Heart left ventricle (tissue), 16 donors: ENCODE data around the gene APLP2. TPM values are rescaled to one million over a fixed set of nuclear protein-coding genes. Genes with fewer than 3 reads are reported as not detected.

Experiments
- ATAC-seq, 4 donors: fragments of 200-7000 bp; cut with Tn5 transposase; one replicate each; pipeline ENCODE4 v1.9.1; 2020 to 2022; ENCODE audit warnings: moderate library complexity in 4 of 4, mild to moderate bottlenecking in 3 of 4, moderate number of reproducible peaks in 1 of 4
- DNase-seq, 5 donors: peaks; one replicate each; pipeline ENCODE4 v3.0.0-alpha.2; 2020
- H3K27ac ChIP-seq, 12 donors: fragments of 200-600 bp; sonication (generic) in 4 of 12; one replicate each; pipeline versions ENCODE4 v1.5.0 to v1.8.0; 2016 to 2022; ENCODE audit warnings: mild to moderate bottlenecking in 2 of 12
- H3K27me3 ChIP-seq, 9 donors: fragments of 200-600 bp; sonication (generic) in 2 of 9; one replicate each; pipeline versions ENCODE4 v1.5.1 to v1.8.0; 2016 to 2022; ENCODE audit warnings: mild to moderate bottlenecking in 3 of 9
- H3K36me3 ChIP-seq, 9 donors: fragments of 200-600 bp; sonication (generic) in 2 of 9; one replicate each; pipeline versions ENCODE4 v1.5.0 to v1.8.0; 2018 to 2022; ENCODE audit warnings: mild to moderate bottlenecking in 2 of 9
- H3K4me1 ChIP-seq, 12 donors: fragments of 200-600 bp; sonication (generic) in 4 of 12; one replicate each; pipeline versions ENCODE4 v1.5.0 to v1.8.0; 2016 to 2022; ENCODE audit warnings: mild to moderate bottlenecking in 3 of 12
- H3K4me3 ChIP-seq, 12 donors: fragments of 200-600 bp; sonication (generic) in 4 of 12; one replicate each; pipeline versions ENCODE4 v1.5.0 to v1.8.0; 2017 to 2022; ENCODE audit warnings: mild to moderate bottlenecking in 9 of 12, moderate library complexity in 4 of 12
- H3K9me3 ChIP-seq, 12 donors: fragments of 200-600 bp; sonication (generic) in 4 of 12; one replicate each; pipeline versions ENCODE4 v1.5.0 to v1.8.0; 2016 to 2022; ENCODE audit warnings: mild to moderate bottlenecking in 1 of 12
- CTCF ChIP-seq, 12 donors: fragments of 200-600 bp; sonication (generic) in 4 of 12; IDR thresholded peaks; one replicate each; pipeline versions ENCODE4 v1.5.0 to v1.8.0; 2018 to 2022; ENCODE audit warnings: antibody characterized with exemption in 12 of 12, mild to moderate bottlenecking in 5 of 12
- POLR2A ChIP-seq, 2 donors: fragments of 450-650 bp; IDR thresholded peaks; one replicate each; pipeline ENCODE4 v1.6.1; 2017; ENCODE audit warnings: antibody characterized with exemption in 2 of 2, mild to moderate bottlenecking in 2 of 2, moderate library complexity in 2 of 2
- WGBS, 4 donors: extraction: QIAGEN DNeasy Blood & Tissue Kit in 2 of 4; methylation state at CpG; one replicate each; pipeline versions ENCODE4 v1.1.5 to v1.1.7; 2013 to 2018; 5-methylcytosine and 5-hydroxymethylcytosine counted together
- intact Hi-C, 10 donors: fragments of 100-400 bp; cut with DNase I; formaldehyde crosslinking; loops; one replicate each; pipeline versions ENCODE4 v1.11.1 to v1.14.2; 2022
- polyA plus RNA-seq, 2 donors: library from polyadenylated mRNA; stranded (reverse); fragments of 200-250 nt; gene quantifications; one replicate each; pipeline ENCODE4 v1.2.3, GENCODE V29; 2013
- total RNA-seq, 9 donors: library from RNA; depleted of rRNA in 2 of 9; stranded (reverse); fragments of >200 nt in 2 of 9; fragmentation: NEBNext Ultra II Directional in 3 of 9; extraction: Animal tissue kit (Norgen Biotek cat#: 25700) in 3 of 9; gene quantifications; one replicate each; pipeline versions ENCODE4 v1.1.0 to v1.2.4, GENCODE V29; 2016 to 2023
- donor health status: ischemic (EF 13 %, LVEDD 7.1; RV severe dilation, severe dysfunction).
- donor health status: healthy with polysubstance abuse.
- donor health status: DM: no; HTN: yes; CAD: no.
- donor health status: DM: no; HTN: no; CAD: no.
- donor health status: ischemic (EF 25% LVEDD 6.9; RV normal size, moderate dysfunction).
- donor health status: ischemic (EF 25% LVEDD 5.7; RV mildly dilated, moderate dysfunction).
- donor health status: healthy.
- donor health status: DM: yes; HTN: yes; CAD: no.
- donor health status: ischemic (EF 35%, LVEDD 5.7; RV mildly dilated, moderate dysfunction).
- donor health status: nonischemic (EF 11% LVEDD 7.7; RV severe dilation, severe dysfunction).
- donor health status: DM: yes; HTN: yes; CAD: no.
- donor health status: PGD.
- donor health status: ischemic (EF 29% LVEDD 5.4; RV normal size, mild dysfunction).
- donor health status: nonischemic (EF 23%, LVEDD 6.1; RV moderate dilation, normal function).

APLP2 gene
- total and polyA plus RNA-seq, 11 donors = 121 to 423 (median 325) TPM

GRCh38 chr11:130061017-130061416, 8.7 kb upstream of the APLP2 start:
- no peaks in the 10 kb centered on the region for H3K9me3 ChIP-seq
- 65 to 89% (median 72%) methylated on average over 1 of the region's 1 CpG for WGBS, 4 donors
- intact Hi-C loops = no loop called here
- no peaks in the 10 kb centered on the region for H3K36me3 ChIP-seq
- H3K4me3 ChIP-seq = no peak overlapping the region
- no peak for TF ChIP-seq CTCF (IDR thresholded peaks at IDR 0.05)
- no peak for TF ChIP-seq POLR2A (IDR thresholded peaks at IDR 0.05)
- DNase-seq (no peak), ATAC-seq (no peak)
- peaks cover 0 to 1% (median 0%) of the 10 kb centered on the region in 12 donors for H3K4me1 ChIP-seq
- H3K27me3 ChIP-seq = peaks cover 0 to 16% (median 0%) of the 10 kb centered on the region in 9 donors
- H3K27ac ChIP-seq = no peak overlapping the region

DNA sequence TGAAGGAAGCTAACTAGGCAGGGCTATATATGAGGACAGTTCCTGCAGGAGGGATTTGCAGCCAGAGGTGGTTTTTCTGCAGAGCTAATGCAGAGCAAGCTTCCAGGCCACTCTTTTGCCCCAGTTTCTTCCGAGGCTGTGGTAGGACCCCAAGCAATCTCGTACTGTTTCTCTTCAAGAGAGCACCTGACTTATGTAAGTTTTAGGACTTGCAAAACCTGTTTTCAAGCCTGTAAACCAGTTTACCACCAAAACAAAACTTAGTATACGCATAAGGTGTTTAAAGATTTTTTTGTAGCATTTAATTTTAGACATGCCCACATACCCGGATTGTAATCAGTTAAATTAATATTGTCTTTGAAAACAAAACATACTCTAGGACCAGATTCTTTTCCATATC, 7.7 kb upstream of the APLP2 start:
- H3K27ac ChIP-seq = no peak overlapping the region
- H3K4me3 ChIP-seq = no peak overlapping the region
- peaks cover 0 to 16% (median 0%) of the 10 kb centered on the region in 9 donors for H3K27me3 ChIP-seq
- no peak for TF ChIP-seq CTCF (IDR thresholded peaks at IDR 0.05)
- TF ChIP-seq POLR2A (IDR thresholded peaks at IDR 0.05) = no peak
- no peaks in the 10 kb centered on the region for H3K9me3 ChIP-seq
- no peak for ATAC-seq
- H3K4me1 ChIP-seq = no peaks in the 10 kb centered on the region
- DNase-seq = no peak
- intact Hi-C loops = no loop called here
- 76 to 83% (median 83%) methylated on average over 4 of the region's 4 CpGs for WGBS, 4 donors
- H3K36me3 ChIP-seq = no peaks in the 10 kb centered on the region

GRCh38 chr11:130063451-130063850, 6.2 kb upstream of the APLP2 start:
- Histone ChIP-seq H3K27ac (no peak overlapping the region), H3K4me1 (peaks cover 0 to 4% (median 3%) of the 10 kb centered on the region in 12 donors), H3K4me3 (no peak overlapping the region), H3K36me3 (no peaks in the 10 kb centered on the region), H3K27me3 (peaks cover 0 to 13% (median 0%) of the 10 kb centered on the region in 9 donors), H3K9me3 (no peaks in the 10 kb centered on the region)
- TF ChIP-seq POLR2A (IDR thresholded peaks at IDR 0.05) (no peak), CTCF (IDR thresholded peaks at IDR 0.05) (no peak)
- intact Hi-C loops = no loop called here
- no peak for ATAC-seq
- DNase-seq = no peak
- WGBS, 4 donors = 93 to 96% (median 94%) methylated on average over 2 of the region's 2 CpGs

DNA sequence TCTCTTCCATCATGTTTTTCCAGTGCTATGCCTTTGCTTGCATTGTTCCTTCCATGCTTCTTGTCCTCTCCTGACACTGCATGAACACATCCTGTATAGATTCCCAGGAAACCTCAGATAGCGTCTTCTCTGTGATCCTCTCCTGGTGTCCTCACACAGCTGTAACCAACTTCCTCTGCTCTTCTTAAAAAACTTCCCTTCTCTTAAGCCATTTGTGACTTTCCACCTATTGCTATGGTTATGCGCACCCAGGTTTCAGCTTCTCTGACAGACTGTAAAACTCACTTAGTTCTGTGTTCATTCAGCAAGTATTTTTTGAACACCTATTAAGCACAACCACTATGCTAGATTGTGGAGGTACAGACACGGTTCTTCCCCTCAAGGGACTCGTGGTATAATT, 5.1 kb upstream of the APLP2 start:
- TF ChIP-seq CTCF (IDR thresholded peaks at IDR 0.05) = no peak
- TF ChIP-seq POLR2A (IDR thresholded peaks at IDR 0.05) = no peak
- intact Hi-C loops = no loop called here
- peaks cover 0 to 4% (median 0%) of the 10 kb centered on the region in 9 donors for H3K27me3 ChIP-seq
- H3K9me3 ChIP-seq = no peaks in the 10 kb centered on the region
- H3K36me3 ChIP-seq = no peaks in the 10 kb centered on the region
- no peak for ATAC-seq
- WGBS, 4 donors = 62 to 82% (median 71%) methylated on average over 3 to 4 of the region's 4 CpGs
- H3K4me3 ChIP-seq = no peak overlapping the region
- no peak overlapping the region for H3K27ac ChIP-seq
- peaks cover 0 to 11% (median 7%) of the 10 kb centered on the region in 12 donors for H3K4me1 ChIP-seq
- no peak for DNase-seq
